A673 (cell line): ENCODE measurements around the gene LARGE1. TPM values are rescaled to one million over a fixed set of nuclear protein-coding genes. Genes with fewer than 3 reads are reported as not detected.

Experiments used
- BruUV-seq: library from RNA; stranded (reverse); fragments of 400-500 nt; replicated peaks from 2 replicates; lab custom pipeline; 2021; lab: Mats Ljungman, UMichigan
- CTCF ChIA-PET: fragments of 300-600 bp; sonication (Branson Sonifier 250); formaldehyde crosslinking; loops from one replicate; lab custom pipeline; 2022; ENCODE audit warnings: antibody characterized with exemption; lab: Charles Lee
- POLR2A ChIA-PET: fragments of 300-600 bp; sonication (Branson Sonifier 250); formaldehyde crosslinking; loops from one replicate; lab custom pipeline; 2022; ENCODE audit warnings: antibody characterized with exemption; ENCODE audit not compliant: low non-redundant PET; lab: Charles Lee
- DNase-seq: peaks from one replicate; pipeline ENCODE4 v3.0.0-alpha.2; 2015; ENCODE audit warnings: low spot score
- H3K27ac ChIP-seq: fragments of 200-600 bp; sonication (generic); 2 replicates; pipeline ENCODE4 v1.5.1; 2016; ENCODE audit warnings: mixed run types, low read depth, mild to moderate bottlenecking, mixed read lengths, antibody characterized with exemption, low read length; ENCODE audit not compliant: poor library complexity, severe bottlenecking
- H3K27me3 ChIP-seq: fragments of 200-600 bp; sonication (generic); replicated peaks from 2 replicates; pipeline ENCODE4 v1.6.1; 2017; ENCODE audit warnings: mixed run types, low read depth, mild to moderate bottlenecking, mixed read lengths, antibody characterized with exemption, low read length; ENCODE audit not compliant: insufficient read depth, poor library complexity
- H3K36me3 ChIP-seq: fragments of 200-600 bp; sonication (generic); 2 replicates; pipeline ENCODE4 v1.6.1; 2016; ENCODE audit warnings: mixed run types, mild to moderate bottlenecking, mixed read lengths, antibody characterized with exemption, low read length; ENCODE audit not compliant: insufficient read depth, poor library complexity, severe bottlenecking
- H3K4me1 ChIP-seq: fragments of 200-600 bp; sonication (generic); 2 replicates; pipeline ENCODE4 v1.6.1; 2017; ENCODE audit warnings: mixed run types, mild to moderate bottlenecking, mixed read lengths, antibody characterized with exemption, low read length; ENCODE audit not compliant: insufficient read depth, poor library complexity, severe bottlenecking
- H3K4me3 ChIP-seq: fragments of 200-600 bp; sonication (generic); 2 replicates; pipeline ENCODE4 v1.5.1; 2016; ENCODE audit warnings: low read depth, mixed run types, mild to moderate bottlenecking, mixed read lengths, low read length; ENCODE audit not compliant: poor library complexity, severe bottlenecking
- H3K9me3 ChIP-seq: fragments of 200-600 bp; sonication (generic); 2 replicates; pipeline ENCODE4 v1.6.1; 2016; ENCODE audit warnings: mixed run types, low read depth, mild to moderate bottlenecking, mixed read lengths, antibody characterized with exemption, low read length; ENCODE audit not compliant: poor library complexity, severe bottlenecking
- EZH2 ChIP-seq: fragments of 200-600 bp; sonication (generic); IDR thresholded peaks from 2 replicates; pipeline ENCODE4 v1.6.1; 2017; ENCODE audit warnings: borderline replicate concordance, low read depth, mild to moderate bottlenecking, mixed read lengths, antibody characterized with exemption, low read length; ENCODE audit not compliant: poor library complexity, severe bottlenecking
- intact Hi-C: fragments of 100-400 bp; cut with micrococcal nuclease; formaldehyde crosslinking; loops from one replicate; pipeline ENCODE4 v1.10.0; 2022; ENCODE audit not compliant: unreplicated experiment
- total RNA-seq: library from RNA; stranded (reverse); gene quantifications from 2 replicates; pipeline ENCODE4 v1.2.3, GENCODE V29; 2021
- TF ChIP-seq, protein P1 (sequence below): fragments of 300-800, 200-600 bp; sonication (generic); conservative IDR thresholded peaks from 2 replicates; pipeline ENCODE4 v1.5.1; 2017; ENCODE audit warnings: low read depth, mild to moderate bottlenecking, antibody characterized with exemption, low read length, moderate library complexity, mixed read lengths

LARGE1 gene
- total RNA-seq, 1 experiment from 2014 or later = not detected

DNA sequence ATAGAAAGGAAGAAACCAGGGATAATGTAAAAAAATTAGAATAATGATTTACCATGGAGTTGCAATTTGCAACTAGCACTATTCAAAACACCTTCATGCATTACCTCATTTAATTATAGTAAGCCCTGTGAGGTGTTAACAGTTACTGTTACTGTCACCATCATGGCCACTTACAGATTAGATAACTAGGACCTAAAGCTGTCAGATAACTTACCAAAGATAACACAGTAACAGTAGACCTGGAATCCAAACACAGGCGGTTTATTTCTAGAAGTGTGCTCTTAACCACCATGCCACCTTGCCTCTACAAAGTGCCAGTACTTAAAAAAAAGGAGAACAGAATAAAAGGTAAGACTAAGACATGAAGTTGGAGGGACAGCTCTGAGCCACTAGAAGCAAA is 11.1 kb upstream of the LARGE1 start:
- POLR2A ChIA-PET = no interaction called here
- no TSS peak for BruUV-seq
- intact Hi-C loops = no loop called here

DNA sequence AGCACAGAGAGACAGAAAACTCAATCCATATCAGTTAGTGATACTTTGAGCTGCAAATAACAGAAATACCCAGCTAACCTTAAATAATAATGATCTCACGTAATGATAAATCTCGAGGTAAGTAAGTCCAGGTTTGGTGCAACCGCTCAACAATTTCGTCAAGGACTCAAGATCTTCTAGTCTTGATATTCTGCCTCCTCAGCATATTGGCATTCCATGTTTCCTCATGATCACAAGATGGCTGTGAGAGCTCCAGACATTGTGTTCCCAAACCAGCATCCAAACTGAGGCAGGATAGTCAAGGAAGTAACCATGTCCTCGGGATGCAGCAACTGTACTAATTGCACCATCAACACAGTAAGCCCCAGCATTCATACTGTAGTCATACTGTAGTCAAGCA is 7.5 kb upstream of the LARGE1 start:
- Histone ChIP-seq H3K27me3 (peaks cover 13% of the 10 kb centered on the region), H3K4me3 (no peak overlapping the region), H3K9me3 (no peaks in the 10 kb centered on the region), H3K27ac (no peak overlapping the region), H3K36me3 (no peaks in the 10 kb centered on the region), H3K4me1 (no peaks in the 10 kb centered on the region)
- no peak for DNase-seq
- no peak for TF ChIP-seq EZH2
- TF ChIP-seq, protein P1, sequence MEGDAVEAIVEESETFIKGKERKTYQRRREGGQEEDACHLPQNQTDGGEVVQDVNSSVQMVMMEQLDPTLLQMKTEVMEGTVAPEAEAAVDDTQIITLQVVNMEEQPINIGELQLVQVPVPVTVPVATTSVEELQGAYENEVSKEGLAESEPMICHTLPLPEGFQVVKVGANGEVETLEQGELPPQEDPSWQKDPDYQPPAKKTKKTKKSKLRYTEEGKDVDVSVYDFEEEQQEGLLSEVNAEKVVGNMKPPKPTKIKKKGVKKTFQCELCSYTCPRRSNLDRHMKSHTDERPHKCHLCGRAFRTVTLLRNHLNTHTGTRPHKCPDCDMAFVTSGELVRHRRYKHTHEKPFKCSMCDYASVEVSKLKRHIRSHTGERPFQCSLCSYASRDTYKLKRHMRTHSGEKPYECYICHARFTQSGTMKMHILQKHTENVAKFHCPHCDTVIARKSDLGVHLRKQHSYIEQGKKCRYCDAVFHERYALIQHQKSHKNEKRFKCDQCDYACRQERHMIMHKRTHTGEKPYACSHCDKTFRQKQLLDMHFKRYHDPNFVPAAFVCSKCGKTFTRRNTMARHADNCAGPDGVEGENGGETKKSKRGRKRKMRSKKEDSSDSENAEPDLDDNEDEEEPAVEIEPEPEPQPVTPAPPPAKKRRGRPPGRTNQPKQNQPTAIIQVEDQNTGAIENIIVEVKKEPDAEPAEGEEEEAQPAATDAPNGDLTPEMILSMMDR = no peak
- intact Hi-C loops = loop anchor here (10.0 kb wide), 1 partner anchor 1097 kb away; no protein-coding TSS in a partner anchor
- CTCF ChIA-PET = no interaction called here
- POLR2A ChIA-PET = no interaction called here
- no TSS peak for BruUV-seq

More for the DNA sequence above, 11.1 kb upstream of the LARGE1 start:
- Histone ChIP-seq H3K27ac (no peak overlapping the region), H3K4me1 (no peaks in the 10 kb centered on the region), H3K4me3 (no peak overlapping the region), H3K27me3 (no peaks in the 10 kb centered on the region), H3K36me3 (no peaks in the 10 kb centered on the region), H3K9me3 (peaks cover 2% of the 10 kb centered on the region)
- no peak for TF ChIP-seq EZH2
- TF ChIP-seq, protein P1 = no peak
- DNase-seq = no peak
- CTCF ChIA-PET = no interaction called here

DNA sequence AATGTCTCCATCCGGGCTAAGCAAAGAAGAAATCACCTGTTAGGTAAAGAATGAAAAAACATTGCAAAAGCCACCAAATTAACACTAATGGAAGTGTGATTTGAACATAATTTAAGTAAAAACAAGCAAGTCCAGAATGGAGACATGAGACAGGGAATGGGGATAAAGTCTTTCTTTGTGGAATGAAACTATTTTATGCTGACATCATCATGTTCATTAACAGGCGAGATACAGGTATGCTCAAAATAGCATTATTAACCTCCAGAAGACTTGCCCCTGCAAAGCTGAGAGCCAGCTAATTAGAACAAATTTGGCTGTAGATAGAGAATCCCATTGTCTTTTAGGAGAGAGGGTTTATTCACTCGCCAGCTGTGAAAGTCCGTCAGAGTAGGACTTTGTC is 4.9 kb upstream of the LARGE1 start:
- no peaks in the 10 kb centered on the region for H3K4me1 ChIP-seq
- no TSS peak for BruUV-seq
- H3K9me3 ChIP-seq = no peaks in the 10 kb centered on the region
- TF ChIP-seq, protein P1 = no peak
- TF ChIP-seq EZH2 = no peak
- H3K4me3 ChIP-seq = no peak overlapping the region
- H3K27me3 ChIP-seq = peaks cover 27% of the 10 kb centered on the region
- POLR2A ChIA-PET = no interaction called here
- H3K27ac ChIP-seq = no peak overlapping the region
- CTCF ChIA-PET = no interaction called here
- no peak for DNase-seq
- intact Hi-C loops = loop anchor here (10.0 kb wide), 1 partner anchor 1100 kb away; no protein-coding TSS in a partner anchor
- H3K36me3 ChIP-seq = no peaks in the 10 kb centered on the region
